Measurements from ENCODE around the gene YTHDC2.

The YTHDC2 gene

DNA sequence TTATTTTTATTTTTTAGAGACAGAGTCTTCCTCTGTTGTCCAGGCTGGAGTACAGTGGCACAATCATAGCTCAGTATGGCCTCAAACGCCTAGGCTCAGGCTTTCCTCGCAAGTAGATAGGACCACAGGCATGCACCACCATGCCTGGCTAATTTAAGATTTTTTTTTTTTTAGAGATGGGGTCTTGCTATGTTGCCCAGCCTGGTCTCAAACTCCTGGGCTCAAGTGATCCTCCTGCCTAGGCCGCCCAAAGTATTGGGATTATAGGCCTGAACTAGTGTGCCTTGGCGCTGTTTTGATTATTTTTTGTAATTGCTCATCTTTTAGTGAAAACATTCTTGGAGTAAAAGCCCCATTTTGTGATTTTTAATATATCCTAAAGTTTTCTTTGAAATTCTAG is 5.4 kb downstream of the YTHDC2 start:
- H3K4me3 ChIP-seq (ENCODE audit: control insufficient read depth, low read depth, low read length) = no peak overlapping the region
- TF ChIP-seq CTCF (conservative IDR thresholded peaks at IDR 0.05; ENCODE audit: control insufficient read depth, insufficient read depth, low read depth, low read length) = no peak
- no peak for DNase-seq (ENCODE audit: low read depth)

GRCh38 chr5:113519412-113519811 is 5.9 kb downstream of the YTHDC2 start:
- DNase-seq (ENCODE audit: low read depth) = no peak
- TF ChIP-seq CTCF (conservative IDR thresholded peaks at IDR 0.05; ENCODE audit: control insufficient read depth, insufficient read depth, low read depth, low read length) = no peak
- no peak overlapping the region for H3K4me3 ChIP-seq (ENCODE audit: control insufficient read depth, low read depth, low read length)

DNA sequence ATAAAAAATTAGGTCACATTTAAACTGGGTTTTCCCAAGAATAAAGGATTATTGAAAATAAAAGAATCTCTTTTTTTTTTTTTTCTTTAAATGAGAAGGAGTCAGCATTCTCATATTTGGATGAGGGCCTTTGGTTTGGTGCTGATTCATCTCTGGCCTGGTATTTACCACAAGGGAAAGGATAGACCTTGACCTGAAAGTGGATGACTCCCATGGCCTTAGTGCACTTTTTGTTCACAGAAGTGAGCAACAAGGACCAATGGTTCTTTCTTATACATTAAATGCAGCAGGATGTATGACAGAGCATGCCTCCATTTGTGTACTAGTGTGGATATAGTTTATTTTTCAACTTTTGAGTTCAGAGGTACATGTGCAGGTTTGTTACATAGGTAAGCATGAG is 6.9 kb downstream of the YTHDC2 start:
- no peak for TF ChIP-seq CTCF (conservative IDR thresholded peaks at IDR 0.05; ENCODE audit: control insufficient read depth, insufficient read depth, low read depth, low read length)
- no peak overlapping the region for H3K4me3 ChIP-seq (ENCODE audit: control insufficient read depth, low read depth, low read length)
- DNase-seq (ENCODE audit: low read depth) = peak; percentile 80

DNA sequence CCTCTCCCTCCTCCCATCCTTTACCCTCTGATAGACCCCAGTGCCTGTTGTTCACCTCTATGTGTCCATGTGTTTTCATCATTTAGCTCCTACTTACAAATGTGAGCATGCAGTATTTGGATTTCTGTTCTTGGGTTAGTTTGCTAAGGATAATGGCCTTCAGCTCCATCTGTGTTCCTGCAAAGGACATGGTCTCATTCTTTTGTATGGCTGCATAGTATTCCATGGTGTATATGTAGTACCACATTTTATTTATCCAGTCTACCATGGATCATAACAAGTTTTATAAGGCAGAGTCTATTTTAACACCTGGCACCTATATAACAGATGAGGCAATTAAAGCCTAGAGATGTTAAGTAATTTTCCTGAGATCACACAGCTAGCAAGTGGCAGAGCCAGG is 7.4 kb downstream of the YTHDC2 start:
- DNase-seq (ENCODE audit: low read depth) = no peak

DNA sequence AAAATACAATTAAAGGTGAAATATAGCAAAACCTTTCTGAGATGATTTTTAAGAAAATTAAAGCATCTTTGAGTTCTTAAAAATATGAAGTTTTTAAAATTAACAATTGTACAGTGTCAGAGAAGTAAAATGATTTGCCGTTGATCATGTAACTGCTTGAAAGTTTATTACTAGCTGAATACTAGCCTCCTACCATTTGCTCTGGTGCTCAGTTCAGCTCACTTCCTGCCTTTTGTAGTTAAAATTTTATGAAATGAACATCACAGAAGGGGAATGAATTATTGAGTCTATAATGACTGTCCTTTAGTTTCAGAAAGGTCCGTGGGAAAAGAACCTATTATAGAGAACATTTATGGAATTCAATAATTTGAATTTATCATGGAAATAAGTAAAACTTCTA is 9.7 kb downstream of the YTHDC2 start:
- TF ChIP-seq CTCF (conservative IDR thresholded peaks at IDR 0.05; ENCODE audit: control insufficient read depth, insufficient read depth, low read depth, low read length) = no peak
- DNase-seq (ENCODE audit: low read depth) = no peak
- H3K4me3 ChIP-seq (ENCODE audit: control insufficient read depth, low read depth, low read length) = no peak overlapping the region

More for the DNA sequence above, 7.4 kb downstream of the YTHDC2 start:
- no peak overlapping the region for H3K4me3 ChIP-seq (ENCODE audit: control insufficient read depth, low read depth, low read length)
- no peak for TF ChIP-seq CTCF (conservative IDR thresholded peaks at IDR 0.05; ENCODE audit: control insufficient read depth, insufficient read depth, low read depth, low read length)

DNA sequence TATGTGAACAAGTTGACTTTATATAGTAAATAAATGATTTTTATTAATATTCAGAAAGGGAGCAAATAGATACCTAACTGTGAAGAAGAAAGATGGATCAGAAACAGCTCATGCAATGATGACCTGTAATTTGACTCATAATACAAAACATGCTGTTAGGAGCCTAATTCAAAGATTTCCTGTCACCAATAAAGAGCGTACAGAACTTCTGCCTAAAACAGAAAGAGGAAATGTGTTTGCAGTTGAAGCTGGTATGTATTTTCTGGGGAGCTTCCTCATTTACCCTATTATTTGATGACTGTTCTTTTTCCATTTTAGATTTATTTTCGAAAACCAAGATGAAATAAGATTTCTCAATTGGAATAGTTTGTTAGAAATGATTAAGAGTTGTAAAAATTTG is 11.4 kb downstream of the YTHDC2 start:
- H3K4me3 ChIP-seq (ENCODE audit: control insufficient read depth, low read depth, low read length) = no peak overlapping the region
- peak; percentile 40 for DNase-seq (ENCODE audit: low read depth)
- TF ChIP-seq CTCF (conservative IDR thresholded peaks at IDR 0.05; ENCODE audit: control insufficient read depth, insufficient read depth, low read depth, low read length) = no peak

GRCh38 chr5:113526421-113526820 is 12.9 kb downstream of the YTHDC2 start:
- no peak for TF ChIP-seq CTCF (conservative IDR thresholded peaks at IDR 0.05; ENCODE audit: control insufficient read depth, insufficient read depth, low read depth, low read length)
- DNase-seq (ENCODE audit: low read depth) = no peak
- H3K4me3 ChIP-seq (ENCODE audit: control insufficient read depth, low read depth, low read length) = no peak overlapping the region
